ENCODE measurements around the gene SAMMSON. TPM values are rescaled to one million over a fixed set of nuclear protein-coding genes. Genes with fewer than 3 reads are reported as not detected.

SAMMSON gene
- total and polyA plus RNA-seq, 10 of the 15 experiments (the other 5 are each of a cell fraction or from before 2014, with no cell fraction given): not detected

DNA sequence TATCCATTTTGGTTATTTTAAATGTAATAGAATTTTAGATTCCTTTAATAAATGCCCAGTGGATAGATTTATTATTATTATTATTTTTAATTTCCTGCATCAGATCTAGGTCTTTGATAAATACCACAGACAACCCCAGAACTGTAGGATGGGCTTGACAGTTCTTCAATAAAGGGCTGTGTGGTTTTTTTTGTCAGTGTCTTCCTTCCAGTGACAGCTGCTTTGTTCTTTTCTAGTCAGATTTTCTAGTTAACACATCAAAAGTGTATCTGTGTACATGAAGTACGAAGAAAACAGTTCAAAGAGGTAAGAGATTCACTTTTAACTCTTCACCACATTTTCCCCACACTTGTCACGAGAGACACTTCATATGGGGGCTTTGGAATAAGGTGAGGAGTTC lies 120.3 kb downstream of the SAMMSON start:
- FAIRE-seq (no peak), DNase-seq (ENCODE audit: low read depth, low spot score) (no peak), ATAC-seq (no peak)
- TF ChIP-seq, protein P1, sequence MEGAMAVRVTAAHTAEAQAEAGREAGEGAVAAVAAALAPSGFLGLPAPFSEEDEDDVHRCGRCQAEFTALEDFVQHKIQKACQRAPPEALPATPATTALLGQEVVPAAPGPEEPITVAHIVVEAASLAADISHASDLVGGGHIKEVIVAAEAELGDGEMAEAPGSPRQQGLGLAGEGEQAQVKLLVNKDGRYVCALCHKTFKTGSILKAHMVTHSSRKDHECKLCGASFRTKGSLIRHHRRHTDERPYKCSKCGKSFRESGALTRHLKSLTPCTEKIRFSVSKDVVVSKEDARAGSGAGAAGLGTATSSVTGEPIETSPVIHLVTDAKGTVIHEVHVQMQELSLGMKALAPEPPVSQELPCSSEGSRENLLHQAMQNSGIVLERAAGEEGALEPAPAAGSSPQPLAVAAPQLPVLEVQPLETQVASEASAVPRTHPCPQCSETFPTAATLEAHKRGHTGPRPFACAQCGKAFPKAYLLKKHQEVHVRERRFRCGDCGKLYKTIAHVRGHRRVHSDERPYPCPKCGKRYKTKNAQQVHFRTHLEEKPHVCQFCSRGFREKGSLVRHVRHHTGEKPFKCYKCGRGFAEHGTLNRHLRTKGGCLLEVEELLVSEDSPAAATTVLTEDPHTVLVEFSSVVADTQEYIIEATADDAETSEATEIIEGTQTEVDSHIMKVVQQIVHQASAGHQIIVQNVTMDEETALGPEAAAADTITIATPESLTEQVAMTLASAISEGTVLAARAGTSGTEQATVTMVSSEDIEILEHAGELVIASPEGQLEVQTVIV (IDR thresholded peaks at IDR 0.05; ENCODE audit: borderline replicate concordance, partially characterized antibody): no peak
- TF ChIP-seq BMI1 (IDR thresholded peaks at IDR 0.05; ENCODE audit: borderline replicate concordance) (no peak), HDGF (IDR thresholded peaks at IDR 0.05) (no peak)
- Histone ChIP-seq H3K79me2 (ENCODE audit: control insufficient read depth, insufficient read depth, low read length) (no peaks in the 10 kb centered on the region), H2AFZ (ENCODE audit: control insufficient read depth, low read depth, low read length) (peak overlapping the region; percentile 3; the same call in 1 of the 2 replicates), H3K4me3 (no peak overlapping the region), H3K27ac (ENCODE audit: control insufficient read depth, insufficient read depth) (no peak overlapping the region), H3K4me1 (ENCODE audit: control insufficient read depth, insufficient read depth, low read length) (no peaks in the 10 kb centered on the region), H3K36me3 (ENCODE audit: control insufficient read depth in 2 of 2, insufficient read depth in 2 of 2, low read length in 1 of 2) (no peaks in the 10 kb centered on the region), H4K20me1 (ENCODE audit: control insufficient read depth, insufficient read depth) (no peaks in the 10 kb centered on the region), H3K9ac (ENCODE audit: control insufficient read depth, insufficient read depth, low read length) (no peak overlapping the region), H3K27me3 (replicated peaks in 1 of 2; ENCODE audit: control insufficient read depth in 2 of 2, insufficient read depth in 2 of 2, low read length in 1 of 2) (no peaks in the 10 kb centered on the region), H3K9me3 (replicated peaks; ENCODE audit: control insufficient read depth, insufficient read depth, low read length) (no peaks in the 10 kb centered on the region), H3K4me2 (ENCODE audit: control insufficient read depth, insufficient read depth) (no peak overlapping the region)
- no TSS peak for BruUV-seq (replicated peaks)
- ChIA-PET SMC1A (ENCODE audit: uncharacterized antibody, unreplicated experiment) (interaction anchor here (1.2 to 3.3 kb wide), 4 partner anchors 8 to 239 kb away, joined by 3 to 11 read pairs (median 4); no protein-coding TSS in a partner anchor), RAD21 (ENCODE audit: unreplicated experiment) (no interaction called here), POLR2A (no interaction called here), CTCF (interaction anchor here (0.6 to 4.3 kb wide), 19 partner anchors 8 to 1562 kb away, joined by 3 to 37 read pairs (median 5); no protein-coding TSS in a partner anchor)
- in situ Hi-C loops (cut with MboI) (loop anchor here (10.0 kb wide), 1 partner anchor 235 kb away; no protein-coding TSS in a partner anchor), intact Hi-C loops (cut with micrococcal nuclease; ENCODE audit: unreplicated experiment) (loop anchor here (1.0 kb wide), 1 partner anchor 239 kb away; no protein-coding TSS in a partner anchor)
- WGBS (ENCODE audit: insufficient coverage, insufficient replicate concordance, low lambda C conversion rate, missing lambda C conversion rate): 50% methylated on average over 2 of the region's 2 CpGs

Measured in GM12878 (cell line).